Activated effector memory CD4-positive, alpha-beta T cell treated with anti-CD3 and anti-CD28 coated beads, Interleukin-2, amount 50 U/mL, for 16 hours (primary cell): ENCODE measurements around the gene COPB2.
A peak's percentile ranks its signal among the peaks of the same experiment; 100 is the strongest.
"Not testable (repeated sequence)": the region's sequence is repeated elsewhere in the genome, so short reads cannot be mapped to it uniquely, and the experiment has no call there.

Source experiments
- DNase-seq: peaks from one replicate; pipeline ENCODE4 v3.0.0-alpha.2; 2020

The COPB2 gene

DNA sequence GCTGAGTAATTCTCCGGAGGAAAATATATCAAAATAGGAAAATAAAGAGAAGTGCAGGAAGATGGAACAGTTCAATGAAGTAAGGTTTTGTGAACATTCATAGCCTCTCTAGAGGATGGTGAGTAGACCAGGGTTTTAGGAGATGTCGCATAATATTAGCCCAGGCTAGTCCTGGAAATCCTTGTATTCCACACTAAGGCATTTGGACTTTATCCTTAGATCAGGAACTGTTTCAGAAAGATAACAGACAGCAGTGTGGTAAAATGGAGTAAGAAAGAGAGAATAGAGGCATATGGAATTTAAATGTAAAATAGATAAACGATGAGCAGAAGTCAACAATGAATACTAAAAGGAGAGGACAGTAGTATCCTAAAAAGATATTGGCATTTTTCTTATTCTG is 12.1 kb downstream of the COPB2 start:
- no peak for DNase-seq

GRCh38 chr3:139374099-139374498 is 15.3 kb downstream of the COPB2 start:
- DNase-seq: no peak

DNA sequence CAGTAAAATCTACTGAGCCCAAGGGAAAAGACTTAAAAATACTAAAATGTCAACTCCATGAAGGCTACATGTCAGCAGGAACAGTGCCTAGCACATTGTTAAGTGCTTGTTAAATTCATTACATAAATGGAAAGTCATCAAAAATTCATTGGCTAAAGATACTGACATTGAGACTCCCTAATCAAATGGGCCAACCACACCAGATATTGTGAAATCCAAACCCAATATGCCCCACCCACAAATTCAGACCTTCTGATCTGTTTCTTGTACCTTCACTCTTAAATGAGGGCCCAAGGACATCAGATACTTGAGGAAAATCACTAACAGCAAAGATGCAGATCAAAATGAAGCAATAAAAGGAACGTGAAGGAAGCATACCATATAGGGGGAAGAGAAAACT is 24.9 kb downstream of the COPB2 start:
- no peak for DNase-seq

DNA sequence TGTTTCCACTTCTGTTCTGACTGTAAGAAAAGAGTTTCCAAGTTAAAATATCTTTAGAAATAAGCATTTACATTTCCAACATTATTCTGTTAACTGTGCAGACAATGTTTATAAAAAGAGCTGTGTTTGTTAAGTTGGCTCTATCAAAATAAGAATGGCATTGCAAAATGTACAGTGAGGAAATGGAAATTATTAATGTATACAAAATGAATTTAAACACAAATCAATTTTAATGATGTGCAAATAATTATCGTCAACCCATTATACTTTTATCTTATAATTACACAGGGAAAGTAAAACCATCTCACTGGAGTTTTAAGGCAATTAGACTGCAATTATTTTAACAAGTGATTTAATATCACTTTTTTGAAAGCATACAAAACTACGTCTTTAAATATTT is 28.2 kb downstream of the COPB2 start:
- DNase-seq: no peak

DNA sequence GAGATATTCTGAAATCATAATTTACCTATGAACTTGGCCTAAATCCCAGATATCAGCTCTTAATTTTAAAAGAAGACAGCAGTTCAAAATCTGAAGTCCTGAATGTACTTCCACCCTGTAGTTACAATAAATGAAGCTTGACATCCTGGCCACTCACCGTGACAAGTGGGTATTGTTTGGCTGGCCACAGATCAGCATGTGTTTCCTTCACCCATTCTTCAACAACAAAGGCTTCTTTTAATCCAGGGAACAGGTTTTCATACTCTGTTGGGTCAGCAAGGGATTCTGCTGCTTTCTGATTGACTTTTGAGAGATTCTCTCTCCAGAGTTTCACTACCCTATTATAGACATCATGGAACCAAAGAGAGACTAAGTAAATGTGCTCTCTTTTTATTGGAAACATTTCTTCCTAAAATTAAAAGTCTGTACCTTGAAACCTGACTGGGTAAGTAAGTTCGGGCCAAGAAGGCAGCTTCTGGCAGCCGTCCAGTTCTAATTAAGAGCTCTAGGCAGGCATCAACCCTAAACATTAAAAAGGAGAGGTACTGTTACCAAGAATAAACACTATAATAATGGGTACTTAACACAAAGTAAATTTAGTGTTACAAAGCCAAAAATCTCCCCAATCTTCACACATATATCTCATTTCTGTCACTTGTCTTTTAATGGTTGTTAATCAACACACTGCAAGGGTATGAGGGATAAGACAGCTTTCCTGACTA is 30.4 kb downstream of the COPB2 start:
- DNase-seq: no peak

- DNase-seq: no peak
Measured at GRCh38 chr3:139357899-139358298, 31.5 kb downstream of the COPB2 start.

- DNase-seq: no peak
Measured at GRCh38 chr3:139355891-139356290, 33.6 kb downstream of the COPB2 start.

DNA sequence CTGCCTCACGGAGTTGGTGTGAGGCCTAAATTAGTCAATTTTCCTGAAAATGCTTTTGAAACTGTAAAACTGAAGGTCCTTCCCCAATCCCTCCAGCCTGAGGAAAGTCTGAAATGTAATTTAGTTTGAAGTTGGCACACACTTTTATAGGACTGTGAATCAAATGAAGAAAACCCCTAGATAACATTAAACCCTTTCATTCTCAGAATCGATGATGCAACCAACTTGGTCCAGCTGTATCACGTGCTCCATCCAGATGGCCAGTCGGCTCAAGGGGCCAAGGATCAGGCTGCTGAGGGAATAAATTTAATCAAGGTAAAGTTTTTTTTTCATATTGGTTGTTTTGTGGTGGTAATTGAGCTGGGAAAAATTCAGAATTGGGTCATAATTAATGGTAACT is 34.0 kb downstream of the COPB2 start:
- no peak for DNase-seq

DNA sequence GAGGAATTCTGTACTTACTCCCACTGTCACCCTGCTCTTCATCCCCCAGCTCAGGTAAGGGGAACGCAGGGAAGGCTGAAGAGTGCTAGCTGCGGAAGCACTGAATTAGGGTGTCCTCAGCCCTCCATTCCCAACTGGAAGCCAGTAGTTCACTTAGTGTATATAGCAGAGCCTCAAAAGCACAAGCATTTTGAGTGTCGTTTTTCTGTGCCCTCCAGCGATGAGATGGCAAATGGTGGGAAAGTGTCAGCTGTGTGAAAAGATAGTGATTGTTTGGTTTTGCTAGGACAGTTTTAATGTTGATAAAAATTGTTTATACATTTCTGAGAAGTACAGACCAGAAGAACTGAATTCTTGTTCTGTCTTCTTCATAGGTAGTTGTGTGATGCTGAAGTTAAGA is 34.8 kb downstream of the COPB2 start:
- DNase-seq: no peak

- no peak for DNase-seq
Measured at GRCh38 chr3:139353920-139354556, 35.4 kb downstream of the COPB2 start.

DNA sequence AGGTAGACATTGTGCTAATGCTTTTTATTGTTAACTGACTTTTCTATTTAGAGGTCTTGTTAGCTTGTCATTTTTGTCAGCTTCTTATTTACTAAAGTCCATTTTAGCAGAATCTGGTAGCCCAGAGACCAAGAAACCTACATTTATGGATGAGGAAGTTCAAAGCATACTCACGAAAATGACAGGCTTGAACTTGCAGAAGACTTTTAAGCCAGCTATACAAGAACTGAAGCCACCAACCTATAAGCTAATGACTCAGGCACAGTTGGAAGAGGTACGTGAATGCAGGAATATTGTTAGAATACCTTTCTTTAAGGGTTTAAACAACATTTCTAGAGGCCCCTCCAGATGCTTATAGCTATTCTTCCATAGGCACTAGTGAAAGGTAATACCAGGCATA is 42.7 kb downstream of the COPB2 start:
- no peak for DNase-seq

GRCh38 chr3:139343895-139344856 is 45.3 kb downstream of the COPB2 start, which contains the start of gene MRPS22:
Gene MRPS22 (plus strand): TSS chr3:139344020. CDS start chr3:139344027, 7 bp downstream.
- DNase-seq: peak; percentile 93

DNA sequence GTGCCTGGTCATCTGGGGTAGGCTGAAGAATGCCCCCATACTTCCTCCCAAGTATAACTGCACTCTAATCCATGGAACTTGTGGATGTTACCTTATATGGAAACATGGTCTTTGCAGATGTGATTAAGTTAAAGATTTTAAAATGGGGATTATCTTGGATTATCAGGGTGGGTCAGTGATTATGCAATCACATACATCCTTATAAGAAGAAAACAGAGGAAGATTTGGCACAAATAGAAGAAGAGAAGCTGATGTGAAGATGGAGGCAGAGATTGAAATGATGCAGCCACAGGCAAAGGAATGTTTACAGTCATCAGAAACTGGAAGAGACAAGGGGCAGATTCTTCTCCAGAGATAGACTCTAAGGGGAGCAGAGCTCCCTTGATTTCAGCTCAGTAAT is 47.4 kb downstream of the COPB2 start:
- DNase-seq: no peak

- DNase-seq: no peak
Measured at GRCh38 chr3:139340784-139341183, 48.7 kb downstream of the COPB2 start.

DNA sequence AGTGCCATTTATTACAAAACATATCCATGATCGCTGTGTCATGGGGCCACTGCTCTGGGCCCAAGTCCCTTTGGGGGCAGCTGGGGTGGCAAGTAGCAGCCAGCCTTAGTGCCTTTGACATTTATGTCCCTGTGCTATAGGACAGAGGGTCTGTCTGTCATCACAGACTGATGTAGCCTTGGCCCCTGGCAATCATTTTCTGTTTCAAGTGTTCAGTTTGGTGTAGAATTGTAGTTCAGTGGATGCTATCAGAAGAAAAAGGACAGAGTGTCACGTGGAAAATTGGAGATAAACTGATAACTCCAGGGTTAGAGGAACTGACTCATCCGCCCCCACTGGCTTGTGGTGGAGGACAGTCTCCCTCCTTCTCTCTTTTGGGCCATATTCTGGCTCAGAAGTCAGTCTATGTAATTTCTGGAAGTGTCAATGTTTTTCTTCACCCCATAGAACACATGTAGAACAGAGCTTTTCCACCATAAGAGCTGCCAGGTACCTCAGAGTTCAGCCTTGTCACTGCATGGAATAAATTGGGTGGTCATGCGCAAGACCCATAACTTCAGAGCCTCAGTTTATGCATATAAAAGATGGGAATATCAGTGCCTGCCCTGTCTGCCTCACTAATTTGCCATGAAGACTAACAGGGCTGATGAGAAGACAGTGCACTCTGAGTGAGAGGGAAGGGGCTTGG is 50.1 kb downstream of the COPB2 start:
- DNase-seq: no peak

DNA sequence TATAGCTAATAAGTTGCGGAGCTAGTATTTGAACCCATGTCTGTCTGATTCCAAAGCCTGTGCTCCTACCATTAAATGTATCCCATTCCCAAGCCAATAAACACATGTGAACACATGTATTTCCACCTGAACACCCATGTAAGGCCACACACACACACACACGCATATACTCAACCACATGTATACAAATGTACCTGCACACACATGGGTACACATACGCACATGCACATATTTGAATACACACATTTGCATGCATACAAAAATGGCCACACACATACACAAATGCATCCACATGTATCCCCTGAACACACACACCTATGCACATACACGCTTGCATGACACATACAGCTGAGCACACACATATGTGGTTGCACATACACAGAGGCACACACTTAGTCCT is 51.0 kb downstream of the COPB2 start:
- DNase-seq: no peak

- DNase-seq: not testable (repeated sequence)
Measured at GRCh38 chr3:139334675-139335074, 54.8 kb downstream of the COPB2 start.

DNA sequence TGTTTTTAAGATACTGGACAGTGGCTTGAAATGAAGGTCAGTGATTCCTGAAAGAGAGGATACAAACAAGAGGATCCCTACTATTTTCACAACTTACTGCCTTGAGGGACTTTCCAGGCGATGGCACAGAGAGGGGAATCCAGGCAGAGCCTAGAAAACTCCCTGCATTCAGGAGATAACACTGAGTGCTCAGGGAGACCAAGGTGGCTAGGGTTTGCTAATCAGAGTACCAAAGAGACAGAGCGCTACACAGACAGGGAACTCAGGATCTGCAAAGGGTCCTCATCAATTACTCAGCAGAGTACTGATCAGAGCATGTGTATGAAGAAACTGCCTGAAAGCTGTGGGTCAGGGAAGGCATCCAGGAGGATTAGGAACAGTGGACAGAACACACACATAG is 57.4 kb downstream of the COPB2 start:
- no peak for DNase-seq

DNA sequence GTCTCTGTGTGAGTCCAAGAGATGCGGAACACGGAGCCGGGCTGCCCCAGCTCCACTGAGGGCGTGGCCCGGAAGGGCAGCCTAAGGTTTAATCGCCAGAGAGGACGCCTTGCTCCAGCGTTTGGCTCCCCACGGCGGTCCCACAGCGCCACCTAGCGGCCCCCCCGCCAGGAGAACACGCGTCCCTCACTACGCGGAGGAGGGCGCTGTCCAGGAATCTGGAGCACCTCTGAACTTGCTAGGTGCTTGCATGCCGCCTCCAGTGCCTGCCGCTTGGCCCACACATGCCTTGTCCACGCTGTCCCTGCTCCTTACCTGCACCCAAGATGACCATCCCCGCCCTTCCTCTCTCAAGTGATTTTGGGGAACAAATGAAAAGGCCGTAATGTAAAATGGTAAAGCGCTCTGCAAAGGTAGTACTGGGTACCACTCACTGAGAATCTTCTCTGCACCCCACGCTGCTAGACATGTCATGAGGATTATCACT is 60.0 kb downstream of the COPB2 start:
- DNase-seq: peak; percentile 95

DNA sequence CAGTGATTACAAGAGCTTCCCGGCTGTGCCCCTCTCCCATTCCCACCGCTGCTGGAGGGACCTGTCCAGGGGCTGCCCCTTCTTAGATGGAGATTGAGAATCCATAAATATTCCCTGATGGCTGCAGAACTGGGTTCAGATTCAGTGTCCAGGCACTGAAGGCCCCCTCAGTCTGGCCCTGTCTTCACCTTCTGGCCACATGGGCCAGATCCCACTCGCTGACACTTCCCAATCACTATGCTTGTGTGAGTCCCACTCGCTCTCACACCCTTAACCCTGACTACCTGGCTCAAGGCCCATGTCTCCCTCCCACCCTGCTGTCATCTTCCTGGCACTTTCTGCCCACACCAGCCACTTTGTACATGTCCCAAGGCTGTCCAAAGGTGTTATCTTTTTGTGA is 61.1 kb downstream of the COPB2 start:
- no peak for DNase-seq

DNA sequence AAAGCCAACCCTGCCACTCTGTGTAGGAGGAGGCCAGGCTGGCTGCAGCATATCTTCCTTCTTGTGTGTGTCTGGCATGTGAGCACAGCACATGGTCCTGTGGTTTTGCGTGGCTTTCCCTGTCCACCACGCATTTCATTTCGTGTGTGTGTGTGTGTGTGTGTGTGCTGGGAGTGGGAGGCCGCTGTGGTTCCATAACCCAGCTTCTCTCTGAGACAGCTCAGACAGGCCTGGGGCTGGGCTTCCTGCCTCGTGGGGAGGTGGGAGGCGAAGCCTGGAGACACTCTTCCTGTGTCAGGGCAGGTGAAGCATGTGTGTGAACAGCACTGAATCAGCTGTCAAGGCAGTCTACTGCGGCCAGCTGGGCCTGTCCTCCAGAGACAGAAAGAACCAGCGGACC is 61.6 kb downstream of the COPB2 start:
- DNase-seq: no peak

DNA sequence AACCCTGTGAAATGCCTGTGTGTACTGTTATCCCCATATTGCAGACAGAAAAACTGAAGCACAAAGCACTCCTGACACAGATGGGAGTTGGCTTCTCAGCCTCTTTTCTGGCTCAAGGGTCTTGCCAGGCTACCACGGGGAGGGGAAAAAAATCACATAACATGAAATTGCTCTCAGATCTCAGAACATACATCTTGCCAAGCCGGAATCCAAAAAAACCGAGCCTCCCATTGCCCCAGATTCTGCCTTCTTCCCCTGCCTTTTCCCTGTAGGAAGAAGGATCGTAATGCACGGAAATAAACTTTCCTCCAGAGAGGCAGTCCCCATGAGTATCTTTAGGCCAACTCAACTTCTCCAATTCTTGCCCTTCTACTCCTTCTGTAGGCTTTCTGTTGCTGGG is 62.2 kb downstream of the COPB2 start:
- no peak for DNase-seq

DNA sequence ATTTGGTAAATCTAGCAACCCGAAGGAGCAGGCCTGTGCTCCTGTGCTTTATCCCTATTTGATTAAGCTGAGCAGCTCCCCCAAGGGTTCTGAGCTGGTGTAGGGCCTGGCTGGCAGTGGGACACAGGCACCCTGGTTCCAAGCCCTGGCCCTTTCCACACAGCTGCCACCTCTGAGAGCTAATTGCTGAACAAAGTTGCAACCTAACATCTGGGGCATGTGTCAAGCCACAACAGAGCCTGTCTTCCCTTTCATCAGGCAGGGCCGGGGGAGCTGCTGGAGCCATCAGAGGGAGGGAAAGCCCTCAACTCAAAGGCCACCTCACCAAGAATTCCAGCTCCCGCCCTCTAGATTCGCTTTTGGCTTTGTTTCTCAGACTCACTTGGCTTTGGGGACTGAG is 62.7 kb downstream of the COPB2 start:
- DNase-seq: no peak
